Loucy (cell line): ENCODE results near the gene SPATA13.

Experiments used
- EZH2phosphoT487 ChIP-seq: fragments of 200-600 bp; IDR thresholded peaks from 2 replicates; pipeline ENCODE4 v1.6.1; 2018; ENCODE audit warnings: antibody characterized with exemption, mild to moderate bottlenecking, moderate library complexity, borderline replicate concordance
- TF ChIP-seq, protein P1 (sequence below): fragments of 200-600 bp; sonication (generic); conservative IDR thresholded peaks from 2 replicates; pipeline ENCODE4 v1.5.1; 2014; ENCODE audit warnings: mild to moderate bottlenecking, antibody characterized with exemption, low read length

DNA sequence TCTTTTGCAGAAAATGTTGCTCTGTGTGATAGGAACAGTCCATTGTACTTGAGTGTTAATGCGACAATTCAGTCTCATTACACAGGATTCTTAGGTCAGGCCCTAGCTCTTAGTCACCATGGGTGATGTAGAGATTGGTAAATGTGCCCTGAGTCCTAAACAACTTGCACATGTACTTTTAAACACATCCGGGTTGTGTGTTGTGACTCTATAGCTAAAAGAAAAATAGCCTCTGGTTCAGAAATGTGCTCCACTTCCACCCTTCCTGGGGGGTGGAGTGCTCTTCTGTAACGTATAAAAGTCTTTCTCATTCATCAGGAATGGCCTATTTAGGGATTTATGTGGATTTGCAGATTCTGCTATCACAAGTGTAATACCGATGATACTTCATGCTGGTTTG lies 5.2 kb downstream of the SPATA13 start:
- TF ChIP-seq, protein P1, sequence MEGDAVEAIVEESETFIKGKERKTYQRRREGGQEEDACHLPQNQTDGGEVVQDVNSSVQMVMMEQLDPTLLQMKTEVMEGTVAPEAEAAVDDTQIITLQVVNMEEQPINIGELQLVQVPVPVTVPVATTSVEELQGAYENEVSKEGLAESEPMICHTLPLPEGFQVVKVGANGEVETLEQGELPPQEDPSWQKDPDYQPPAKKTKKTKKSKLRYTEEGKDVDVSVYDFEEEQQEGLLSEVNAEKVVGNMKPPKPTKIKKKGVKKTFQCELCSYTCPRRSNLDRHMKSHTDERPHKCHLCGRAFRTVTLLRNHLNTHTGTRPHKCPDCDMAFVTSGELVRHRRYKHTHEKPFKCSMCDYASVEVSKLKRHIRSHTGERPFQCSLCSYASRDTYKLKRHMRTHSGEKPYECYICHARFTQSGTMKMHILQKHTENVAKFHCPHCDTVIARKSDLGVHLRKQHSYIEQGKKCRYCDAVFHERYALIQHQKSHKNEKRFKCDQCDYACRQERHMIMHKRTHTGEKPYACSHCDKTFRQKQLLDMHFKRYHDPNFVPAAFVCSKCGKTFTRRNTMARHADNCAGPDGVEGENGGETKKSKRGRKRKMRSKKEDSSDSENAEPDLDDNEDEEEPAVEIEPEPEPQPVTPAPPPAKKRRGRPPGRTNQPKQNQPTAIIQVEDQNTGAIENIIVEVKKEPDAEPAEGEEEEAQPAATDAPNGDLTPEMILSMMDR = no peak
- no peak for TF ChIP-seq EZH2phosphoT487
